ENCODE data around the gene FOXO6.

FOXO6 gene

GRCh38 chr1:41430582-41430981, 69.3 kb downstream of the FOXO6 start:
- no peak for TF ChIP-seq CTCF (IDR thresholded peaks at IDR 0.05)

GRCh38 chr1:41431490-41432350, 70.5 kb downstream of the FOXO6 start:
- TF ChIP-seq CTCF (IDR thresholded peaks at IDR 0.05), result no peak
